GM23338 (cell line): ENCODE data around the gene PTTG1IP. TPM values are rescaled to one million over a fixed set of nuclear protein-coding genes. Genes with fewer than 3 reads are reported as not detected.

Source experiments
- ATAC-seq: fragments of 200-7000 bp; cut with Tn5 transposase; 3 replicates; pipeline ENCODE4 v1.9.1; 2020
- DNase-seq: peaks from one replicate; pipeline ENCODE4 v3.0.0-alpha.2; 2015; ENCODE audit warnings: low spot score
- H2AFZ ChIP-seq: fragments of 200-600 bp; sonication (generic); 2 replicates; pipeline ENCODE4 v1.8.0; 2016; ENCODE audit warnings: antibody characterized with exemption, mild to moderate bottlenecking, moderate library complexity
- H3F3A ChIP-seq: fragments of 200-600 bp; sonication (generic); replicated peaks from 2 replicates; pipeline ENCODE4 v1.8.0; 2017; ENCODE audit warnings: antibody characterized with exemption, mixed run types, low read depth
- H3K27ac ChIP-seq: fragments of 200-600 bp; sonication (generic); 2 replicates; pipeline ENCODE4 v1.6.1; 2016; ENCODE audit warnings: low read depth
- H3K27me3 ChIP-seq: fragments of 200-600 bp; sonication (generic); 2 replicates; pipeline ENCODE4 v1.8.0; 2016; ENCODE audit warnings: mild to moderate bottlenecking, mixed run types, moderate library complexity; ENCODE audit not compliant: insufficient read depth
- H3K36me3 ChIP-seq: fragments of 200-600 bp; sonication (generic); 2 replicates; pipeline ENCODE4 v1.8.0; 2016; ENCODE audit warnings: mild to moderate bottlenecking; ENCODE audit not compliant: insufficient read depth
- H3K4me1 ChIP-seq: fragments of 200-600 bp; sonication (generic); 2 replicates; pipeline ENCODE4 v1.8.0; 2016; ENCODE audit warnings: mild to moderate bottlenecking, moderate library complexity; ENCODE audit not compliant: insufficient read depth
- H3K4me2 ChIP-seq: fragments of 200-600 bp; sonication (generic); 2 replicates; pipeline ENCODE4 v1.7.1; 2017; ENCODE audit warnings: mixed run types
- H3K4me3 ChIP-seq: fragments of 200-600 bp; sonication (generic); 2 replicates; pipeline ENCODE4 v1.6.1; 2016; ENCODE audit warnings: mixed run types
- H3K79me2 ChIP-seq: fragments of 200-600 bp; sonication (generic); replicated peaks from 2 replicates; pipeline ENCODE4 v1.8.0; 2017; ENCODE audit warnings: mild to moderate bottlenecking; ENCODE audit not compliant: insufficient read depth
- H3K9me2 ChIP-seq: fragments of 200-600 bp; sonication (generic); 2 replicates; pipeline ENCODE4 v1.8.0; 2017; ENCODE audit not compliant: insufficient read depth
- H4K20me1 ChIP-seq: fragments of 200-600 bp; sonication (generic); replicated peaks from 2 replicates; pipeline ENCODE4 v1.8.0; 2017; ENCODE audit warnings: mild to moderate bottlenecking; ENCODE audit not compliant: insufficient read depth
- H3K27ac Mint-ChIP-seq: 2 replicates; pipeline ENCODE4 v1.8.0; 2020; ENCODE audit warnings: inconsistent platforms, mild to moderate bottlenecking, moderate library complexity, mixed read lengths
- H3K27me3 Mint-ChIP-seq: 3 replicates; pipeline ENCODE4 v1.8.0; 2022; ENCODE audit warnings: low read depth, mild to moderate bottlenecking, moderate library complexity, mixed read lengths, inconsistent platforms; ENCODE audit not compliant: insufficient read depth, poor library complexity
- H3K36me3 Mint-ChIP-seq: 3 replicates; pipeline ENCODE4 v1.8.0; 2021; ENCODE audit warnings: low read depth, mild to moderate bottlenecking, inconsistent platforms, moderate library complexity, mixed read lengths
- H3K4me1 Mint-ChIP-seq: 3 replicates; pipeline ENCODE4 v1.8.0; 2020; ENCODE audit warnings: mild to moderate bottlenecking, inconsistent platforms, mixed read lengths
- H3K4me3 Mint-ChIP-seq: 3 replicates; pipeline ENCODE4 v1.8.0; 2021; ENCODE audit warnings: moderate library complexity, mild to moderate bottlenecking, inconsistent platforms, mixed read lengths
- H3K9me3 Mint-ChIP-seq: 3 replicates; pipeline ENCODE4 v1.8.0; 2020; ENCODE audit warnings: moderate library complexity, mild to moderate bottlenecking, inconsistent platforms, mixed read lengths
- CREB1 ChIP-seq: fragments of 250-450 bp; sonication (Bioruptor Pico); IDR thresholded peaks from 2 replicates; pipeline ENCODE4 v1.5.0; 2020; ENCODE audit warnings: low read depth, mild to moderate bottlenecking, moderate library complexity
- EZH2 ChIP-seq: fragments of 200-600 bp; sonication (generic); IDR thresholded peaks from one replicate; pipeline ENCODE4 v1.8.0; 2017; ENCODE audit warnings: antibody characterized with exemption, mild to moderate bottlenecking, low read depth; ENCODE audit not compliant: unreplicated experiment
- EZH2phosphoT487 ChIP-seq: fragments of 200-600 bp; sonication (generic); IDR thresholded peaks from one replicate; pipeline ENCODE4 v1.8.1; 2018; ENCODE audit warnings: antibody characterized with exemption; ENCODE audit not compliant: unreplicated experiment
- JUNB ChIP-seq: IDR thresholded peaks from one replicate; pipeline ENCODE4 v1.6.1; 2016; ENCODE audit warnings: antibody characterized with exemption; ENCODE audit not compliant: unreplicated experiment
- NANOG ChIP-seq: IDR thresholded peaks from 2 replicates; pipeline ENCODE4 v1.6.1; 2016; ENCODE audit warnings: antibody characterized with exemption, borderline replicate concordance
- POLR2AphosphoS5 ChIP-seq: IDR thresholded peaks from 2 replicates; pipeline ENCODE4 v1.6.1; 2016; ENCODE audit warnings: antibody characterized with exemption, low read depth
- STAT1 ChIP-seq: IDR thresholded peaks from one replicate; pipeline ENCODE4 v1.6.1; 2016; ENCODE audit warnings: antibody characterized with exemption; ENCODE audit not compliant: unreplicated experiment
- ZNF114 ChIP-seq: fragments of 250-450 bp; sonication (Bioruptor Pico); IDR thresholded peaks from 2 replicates; pipeline ENCODE4 v1.5.0; 2020; ENCODE audit warnings: mild to moderate bottlenecking, moderate library complexity
- ZNF331 ChIP-seq: fragments of 250-450 bp; sonication (Bioruptor Pico); IDR thresholded peaks from 2 replicates; pipeline ENCODE4 v1.5.0; 2020; ENCODE audit warnings: low read depth, mild to moderate bottlenecking, moderate library complexity
- polyA plus RNA-seq: library from polyadenylated mRNA; unstranded; fragments of >200 nt; fragmentation: Nextera tagmentation; extraction: Ambion mirVana; gene quantifications from 2 replicates; pipeline ENCODE4 v1.2.1, GENCODE V29; 2016
- total RNA-seq: library from RNA; depleted of rRNA; stranded (reverse); fragments of >200 nt; shearing (Covaris generic); gene quantifications from 2 replicates; pipeline ENCODE4 v1.2.3, GENCODE V29; 2014
- TF ChIP-seq, protein P1 (sequence below): IDR thresholded peaks from 2 replicates; pipeline ENCODE4 v1.6.1; 2016; ENCODE audit warnings: antibody characterized with exemption
- TF ChIP-seq, protein P2 (sequence below): IDR thresholded peaks from one replicate; pipeline ENCODE4 v1.6.1; 2018; ENCODE audit warnings: antibody characterized with exemption; ENCODE audit not compliant: unreplicated experiment
- TF ChIP-seq, protein P3 (sequence below): fragments of 250-450 bp; sonication (Bioruptor Pico); IDR thresholded peaks from 2 replicates; pipeline ENCODE4 v1.5.0; 2020; ENCODE audit warnings: mild to moderate bottlenecking, moderate library complexity

PTTG1IP gene
- total and polyA plus RNA-seq, 2 experiments from 2014 or later: 99.9 to 172 TPM

DNA sequence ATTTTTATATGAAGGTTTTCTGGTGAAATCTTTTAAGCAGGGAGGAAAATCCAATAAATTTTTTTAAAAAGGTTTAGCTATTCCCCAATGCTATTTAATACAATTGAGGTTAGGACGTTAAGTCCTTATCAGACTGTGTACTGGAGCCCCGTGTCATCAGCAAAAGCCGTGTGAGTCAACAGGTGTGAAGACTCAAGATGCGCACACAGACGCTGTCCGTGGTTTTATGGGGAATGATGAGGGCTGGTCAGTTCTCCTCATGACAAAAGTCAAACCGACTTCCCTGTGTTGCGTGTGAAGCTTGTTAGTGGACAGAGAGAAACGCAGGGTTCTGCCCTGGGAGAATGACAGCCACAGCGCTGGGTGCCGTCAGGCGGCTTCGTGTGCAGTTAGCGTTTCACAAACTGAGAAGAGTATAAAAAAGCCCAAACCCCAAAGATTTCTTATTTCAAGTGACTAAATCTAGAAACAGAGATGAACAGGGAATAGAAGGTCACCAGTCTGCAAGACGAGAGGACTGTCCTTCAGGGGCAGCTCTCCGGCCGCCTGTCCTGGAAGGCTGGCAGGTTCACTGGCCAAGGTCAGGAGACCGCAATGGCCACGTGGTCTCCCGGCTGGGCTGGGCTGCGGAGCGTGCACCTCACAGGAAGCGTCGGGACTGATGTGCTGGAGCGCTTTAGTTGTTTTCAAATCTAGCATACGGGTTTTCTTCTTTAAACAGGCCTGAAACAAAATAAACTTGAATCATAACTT, 22.4 kb downstream of the PTTG1IP start:
- Mint-ChIP-seq H3K27ac (no peak overlapping the region), H3K4me1 (peaks cover 7% of the 10 kb centered on the region)

More for the DNA sequence above, 22.4 kb downstream of the PTTG1IP start:
- H3K4me1 ChIP-seq: peaks cover 3% of the 10 kb centered on the region; the same call in 1 of the 2 replicates
- H3F3A ChIP-seq: 0 out of 2 replicates have a peak, but pooled peaks cover 3% of the 10 kb centered on the region
- Mint-ChIP-seq H3K9me3 (no peaks in the 10 kb centered on the region; the same call in 2 of the 3 replicates), H3K36me3 (peaks cover 55% of the 10 kb centered on the region), H3K4me3 (no peak overlapping the region), H3K27me3 (peaks cover 17% of the 10 kb centered on the region)
- DNase-seq: no peak
- no peak overlapping the region for H3K4me3 ChIP-seq
- H2AFZ ChIP-seq: no peak overlapping the region
- TF ChIP-seq ZNF331 (CRISPR knock-in tag) (no peak), POLR2AphosphoS5 (no peak), JUNB (no peak), ZNF114 (CRISPR knock-in tag) (no peak), NANOG (no peak), CREB1 (CRISPR knock-in tag) (no peak), EZH2 (no peak), EZH2phosphoT487 (no peak), STAT1 (no peak)
- TF ChIP-seq, protein P1, sequence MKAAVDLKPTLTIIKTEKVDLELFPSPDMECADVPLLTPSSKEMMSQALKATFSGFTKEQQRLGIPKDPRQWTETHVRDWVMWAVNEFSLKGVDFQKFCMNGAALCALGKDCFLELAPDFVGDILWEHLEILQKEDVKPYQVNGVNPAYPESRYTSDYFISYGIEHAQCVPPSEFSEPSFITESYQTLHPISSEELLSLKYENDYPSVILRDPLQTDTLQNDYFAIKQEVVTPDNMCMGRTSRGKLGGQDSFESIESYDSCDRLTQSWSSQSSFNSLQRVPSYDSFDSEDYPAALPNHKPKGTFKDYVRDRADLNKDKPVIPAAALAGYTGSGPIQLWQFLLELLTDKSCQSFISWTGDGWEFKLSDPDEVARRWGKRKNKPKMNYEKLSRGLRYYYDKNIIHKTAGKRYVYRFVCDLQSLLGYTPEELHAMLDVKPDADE: no peak
- TF ChIP-seq, protein P2, sequence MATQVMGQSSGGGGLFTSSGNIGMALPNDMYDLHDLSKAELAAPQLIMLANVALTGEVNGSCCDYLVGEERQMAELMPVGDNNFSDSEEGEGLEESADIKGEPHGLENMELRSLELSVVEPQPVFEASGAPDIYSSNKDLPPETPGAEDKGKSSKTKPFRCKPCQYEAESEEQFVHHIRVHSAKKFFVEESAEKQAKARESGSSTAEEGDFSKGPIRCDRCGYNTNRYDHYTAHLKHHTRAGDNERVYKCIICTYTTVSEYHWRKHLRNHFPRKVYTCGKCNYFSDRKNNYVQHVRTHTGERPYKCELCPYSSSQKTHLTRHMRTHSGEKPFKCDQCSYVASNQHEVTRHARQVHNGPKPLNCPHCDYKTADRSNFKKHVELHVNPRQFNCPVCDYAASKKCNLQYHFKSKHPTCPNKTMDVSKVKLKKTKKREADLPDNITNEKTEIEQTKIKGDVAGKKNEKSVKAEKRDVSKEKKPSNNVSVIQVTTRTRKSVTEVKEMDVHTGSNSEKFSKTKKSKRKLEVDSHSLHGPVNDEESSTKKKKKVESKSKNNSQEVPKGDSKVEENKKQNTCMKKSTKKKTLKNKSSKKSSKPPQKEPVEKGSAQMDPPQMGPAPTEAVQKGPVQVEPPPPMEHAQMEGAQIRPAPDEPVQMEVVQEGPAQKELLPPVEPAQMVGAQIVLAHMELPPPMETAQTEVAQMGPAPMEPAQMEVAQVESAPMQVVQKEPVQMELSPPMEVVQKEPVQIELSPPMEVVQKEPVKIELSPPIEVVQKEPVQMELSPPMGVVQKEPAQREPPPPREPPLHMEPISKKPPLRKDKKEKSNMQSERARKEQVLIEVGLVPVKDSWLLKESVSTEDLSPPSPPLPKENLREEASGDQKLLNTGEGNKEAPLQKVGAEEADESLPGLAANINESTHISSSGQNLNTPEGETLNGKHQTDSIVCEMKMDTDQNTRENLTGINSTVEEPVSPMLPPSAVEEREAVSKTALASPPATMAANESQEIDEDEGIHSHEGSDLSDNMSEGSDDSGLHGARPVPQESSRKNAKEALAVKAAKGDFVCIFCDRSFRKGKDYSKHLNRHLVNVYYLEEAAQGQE: no peak
- TF ChIP-seq, protein P3, sequence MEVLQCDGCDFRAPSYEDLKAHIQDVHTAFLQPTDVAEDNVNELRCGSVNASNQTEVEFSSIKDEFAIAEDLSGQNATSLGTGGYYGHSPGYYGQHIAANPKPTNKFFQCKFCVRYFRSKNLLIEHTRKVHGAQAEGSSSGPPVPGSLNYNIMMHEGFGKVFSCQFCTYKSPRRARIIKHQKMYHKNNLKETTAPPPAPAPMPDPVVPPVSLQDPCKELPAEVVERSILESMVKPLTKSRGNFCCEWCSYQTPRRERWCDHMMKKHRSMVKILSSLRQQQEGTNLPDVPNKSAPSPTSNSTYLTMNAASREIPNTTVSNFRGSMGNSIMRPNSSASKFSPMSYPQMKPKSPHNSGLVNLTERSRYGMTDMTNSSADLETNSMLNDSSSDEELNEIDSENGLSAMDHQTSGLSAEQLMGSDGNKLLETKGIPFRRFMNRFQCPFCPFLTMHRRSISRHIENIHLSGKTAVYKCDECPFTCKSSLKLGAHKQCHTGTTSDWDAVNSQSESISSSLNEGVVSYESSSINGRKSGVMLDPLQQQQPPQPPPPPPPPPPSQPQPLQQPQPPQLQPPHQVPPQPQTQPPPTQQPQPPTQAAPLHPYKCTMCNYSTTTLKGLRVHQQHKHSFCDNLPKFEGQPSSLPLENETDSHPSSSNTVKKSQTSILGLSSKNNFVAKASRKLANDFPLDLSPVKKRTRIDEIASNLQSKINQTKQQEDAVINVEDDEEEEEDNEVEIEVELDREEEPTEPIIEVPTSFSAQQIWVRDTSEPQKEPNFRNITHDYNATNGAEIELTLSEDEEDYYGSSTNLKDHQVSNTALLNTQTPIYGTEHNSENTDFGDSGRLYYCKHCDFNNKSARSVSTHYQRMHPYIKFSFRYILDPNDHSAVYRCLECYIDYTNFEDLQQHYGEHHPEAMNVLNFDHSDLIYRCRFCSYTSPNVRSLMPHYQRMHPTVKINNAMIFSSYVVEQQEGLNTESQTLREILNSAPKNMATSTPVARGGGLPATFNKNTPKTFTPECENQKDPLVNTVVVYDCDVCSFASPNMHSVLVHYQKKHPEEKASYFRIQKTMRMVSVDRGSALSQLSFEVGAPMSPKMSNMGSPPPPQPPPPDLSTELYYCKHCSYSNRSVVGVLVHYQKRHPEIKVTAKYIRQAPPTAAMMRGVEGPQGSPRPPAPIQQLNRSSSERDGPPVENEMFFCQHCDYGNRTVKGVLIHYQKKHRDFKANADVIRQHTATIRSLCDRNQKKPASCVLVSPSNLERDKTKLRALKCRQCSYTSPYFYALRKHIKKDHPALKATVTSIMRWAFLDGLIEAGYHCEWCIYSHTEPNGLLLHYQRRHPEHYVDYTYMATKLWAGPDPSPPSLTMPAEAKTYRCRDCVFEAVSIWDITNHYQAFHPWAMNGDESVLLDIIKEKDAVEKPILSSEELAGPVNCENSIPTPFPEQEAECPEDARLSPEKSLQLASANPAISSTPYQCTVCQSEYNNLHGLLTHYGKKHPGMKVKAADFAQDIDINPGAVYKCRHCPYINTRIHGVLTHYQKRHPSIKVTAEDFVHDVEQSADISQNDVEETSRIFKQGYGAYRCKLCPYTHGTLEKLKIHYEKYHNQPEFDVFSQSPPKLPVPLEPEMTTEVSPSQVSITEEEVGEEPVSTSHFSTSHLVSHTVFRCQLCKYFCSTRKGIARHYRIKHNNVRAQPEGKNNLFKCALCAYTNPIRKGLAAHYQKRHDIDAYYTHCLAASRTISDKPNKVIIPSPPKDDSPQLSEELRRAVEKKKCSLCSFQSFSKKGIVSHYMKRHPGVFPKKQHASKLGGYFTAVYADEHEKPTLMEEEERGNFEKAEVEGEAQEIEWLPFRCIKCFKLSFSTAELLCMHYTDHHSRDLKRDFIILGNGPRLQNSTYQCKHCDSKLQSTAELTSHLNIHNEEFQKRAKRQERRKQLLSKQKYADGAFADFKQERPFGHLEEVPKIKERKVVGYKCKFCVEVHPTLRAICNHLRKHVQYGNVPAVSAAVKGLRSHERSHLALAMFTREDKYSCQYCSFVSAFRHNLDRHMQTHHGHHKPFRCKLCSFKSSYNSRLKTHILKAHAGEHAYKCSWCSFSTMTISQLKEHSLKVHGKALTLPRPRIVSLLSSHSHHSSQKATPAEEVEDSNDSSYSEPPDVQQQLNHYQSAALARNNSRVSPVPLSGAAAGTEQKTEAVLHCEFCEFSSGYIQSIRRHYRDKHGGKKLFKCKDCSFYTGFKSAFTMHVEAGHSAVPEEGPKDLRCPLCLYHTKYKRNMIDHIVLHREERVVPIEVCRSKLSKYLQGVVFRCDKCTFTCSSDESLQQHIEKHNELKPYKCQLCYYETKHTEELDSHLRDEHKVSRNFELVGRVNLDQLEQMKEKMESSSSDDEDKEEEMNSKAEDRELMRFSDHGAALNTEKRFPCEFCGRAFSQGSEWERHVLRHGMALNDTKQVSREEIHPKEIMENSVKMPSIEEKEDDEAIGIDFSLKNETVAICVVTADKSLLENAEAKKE: no peak
- H3K27ac ChIP-seq: no peak overlapping the region
- ATAC-seq: no peak
- no peak overlapping the region for H3K4me2 ChIP-seq
- no peaks in the 10 kb centered on the region for H3K9me2 ChIP-seq
- no peaks in the 10 kb centered on the region; the same call in none of the 2 replicates for H4K20me1 ChIP-seq
- peaks cover 12% of the 10 kb centered on the region; the same call in 1 of the 2 replicates for H3K79me2 ChIP-seq
- H3K27me3 ChIP-seq: no peaks in the 10 kb centered on the region
- H3K36me3 ChIP-seq: peaks cover 34% of the 10 kb centered on the region; the same call in 1 of the 2 replicates
